IPS-18a (cell line): Measurements from ENCODE around the gene CACNA1D.

ENCODE experiments used
- H3K27ac ChIP-seq: one replicate; pipeline ENCODE4 v1.5.1; 2013; ENCODE audit warnings: low read length
- H3K27me3 ChIP-seq: one replicate; pipeline ENCODE4 v1.6.1; 2013; ENCODE audit warnings: mild to moderate bottlenecking, low read length; ENCODE audit not compliant: control insufficient read depth, insufficient read depth
- H3K36me3 ChIP-seq: one replicate; pipeline ENCODE4 v1.6.1; 2013; ENCODE audit warnings: low read depth, low read length; ENCODE audit not compliant: control insufficient read depth
- H3K4me1 ChIP-seq: one replicate; pipeline ENCODE4 v1.6.1; 2013; ENCODE audit warnings: low read depth, low read length; ENCODE audit not compliant: control insufficient read depth
- H3K4me3 ChIP-seq: one replicate; pipeline ENCODE4 v1.5.1; 2013; ENCODE audit warnings: low read length
- H3K9ac ChIP-seq: one replicate; pipeline ENCODE4 v1.6.1; 2013; ENCODE audit warnings: mild to moderate bottlenecking, low read length, moderate library complexity
- H3K9me3 ChIP-seq: one replicate; pipeline ENCODE4 v1.6.1; 2013; ENCODE audit warnings: low read depth, low read length; ENCODE audit not compliant: control insufficient read depth

Gene CACNA1D

DNA sequence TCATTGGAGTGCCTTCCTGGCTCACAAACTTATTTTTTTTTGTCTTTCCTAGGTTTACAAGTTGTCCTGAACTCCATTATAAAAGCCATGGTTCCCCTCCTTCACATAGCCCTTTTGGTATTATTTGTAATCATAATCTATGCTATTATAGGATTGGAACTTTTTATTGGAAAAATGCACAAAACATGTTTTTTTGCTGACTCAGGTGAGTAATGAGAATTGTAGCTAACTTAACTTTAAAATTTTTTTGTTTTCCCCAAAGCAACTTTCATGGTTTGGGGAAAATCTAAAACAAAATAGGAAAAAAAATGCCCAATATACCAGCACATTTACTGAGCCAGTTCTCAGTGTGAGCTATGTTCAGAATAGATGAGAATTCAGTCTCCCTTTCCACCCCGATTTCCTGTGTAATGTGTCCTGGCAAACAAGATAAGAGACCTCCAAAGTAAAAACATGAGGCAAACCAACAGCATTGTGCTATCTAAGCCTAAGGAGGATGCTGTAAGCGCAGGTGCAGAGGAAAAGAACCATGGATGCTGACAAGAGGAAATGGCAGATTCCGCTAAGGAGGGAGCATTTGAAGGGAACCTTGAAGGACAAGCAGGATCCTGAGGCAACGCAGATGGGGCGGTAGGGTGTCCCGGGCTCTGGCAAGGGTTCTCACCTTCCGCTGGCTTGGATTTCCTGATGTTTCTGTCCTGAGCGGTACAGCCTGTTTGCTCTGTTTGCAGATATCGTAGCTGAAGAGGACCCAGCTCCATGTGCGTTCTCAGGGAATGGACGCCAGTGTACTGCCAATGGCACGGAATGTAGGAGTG, 171.4 kb downstream of the CACNA1D start:
- Histone ChIP-seq H3K4me1 (no peaks in the 10 kb centered on the region), H3K4me3 (no peak overlapping the region), H3K9ac (no peak overlapping the region), H3K9me3 (no peaks in the 10 kb centered on the region), H3K27me3 (no peaks in the 10 kb centered on the region), H3K36me3 (no peaks in the 10 kb centered on the region), H3K27ac (no peak overlapping the region)

DNA sequence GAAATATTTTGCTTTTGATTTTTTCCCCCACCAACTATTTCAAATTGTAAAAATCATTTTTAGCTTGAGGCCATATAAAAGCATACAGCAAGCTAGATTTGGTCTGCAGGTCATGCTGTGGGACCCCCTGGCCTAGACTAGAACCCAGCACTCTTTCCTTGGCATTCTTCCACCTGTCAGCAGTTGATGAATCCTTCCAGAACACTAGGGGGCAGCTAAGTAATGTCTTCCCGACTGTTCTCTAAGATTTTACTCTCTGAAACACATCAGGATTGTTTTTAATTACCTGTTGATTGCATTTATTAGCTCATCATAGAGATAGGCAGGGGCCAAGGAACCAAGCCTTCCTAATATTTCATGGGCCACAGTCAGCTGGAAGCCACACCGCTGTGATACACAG, 174.5 kb downstream of the CACNA1D start:
- Histone ChIP-seq H3K27ac (no peak overlapping the region), H3K36me3 (no peaks in the 10 kb centered on the region), H3K27me3 (no peaks in the 10 kb centered on the region), H3K9me3 (no peaks in the 10 kb centered on the region), H3K4me1 (no peaks in the 10 kb centered on the region), H3K9ac (no peak overlapping the region), H3K4me3 (no peak overlapping the region)

DNA sequence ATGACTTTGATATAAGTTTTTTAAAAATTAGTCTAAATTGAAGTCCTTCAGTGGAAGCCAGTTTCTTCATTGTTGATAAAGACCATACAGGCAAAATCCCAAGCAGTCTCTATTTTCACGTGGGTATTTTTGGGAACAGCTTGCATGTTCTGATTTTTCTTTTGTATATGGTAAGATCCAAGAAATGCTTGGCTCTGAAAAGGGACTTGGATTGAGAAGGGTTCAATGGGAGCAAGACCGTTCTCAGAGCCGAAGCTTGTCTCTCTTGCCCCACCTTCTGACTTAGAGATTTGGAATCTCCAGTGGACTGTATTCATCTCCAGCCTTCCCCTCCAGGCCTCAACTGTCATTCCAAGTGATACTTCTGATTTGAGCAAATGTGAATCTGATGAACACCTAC, 176.3 kb downstream of the CACNA1D start:
- no peak overlapping the region for H3K4me3 ChIP-seq
- H3K4me1 ChIP-seq: no peaks in the 10 kb centered on the region
- no peak overlapping the region for H3K9ac ChIP-seq
- no peak overlapping the region for H3K27ac ChIP-seq
- no peaks in the 10 kb centered on the region for H3K9me3 ChIP-seq
- H3K27me3 ChIP-seq: no peaks in the 10 kb centered on the region
- H3K36me3 ChIP-seq: no peaks in the 10 kb centered on the region

DNA sequence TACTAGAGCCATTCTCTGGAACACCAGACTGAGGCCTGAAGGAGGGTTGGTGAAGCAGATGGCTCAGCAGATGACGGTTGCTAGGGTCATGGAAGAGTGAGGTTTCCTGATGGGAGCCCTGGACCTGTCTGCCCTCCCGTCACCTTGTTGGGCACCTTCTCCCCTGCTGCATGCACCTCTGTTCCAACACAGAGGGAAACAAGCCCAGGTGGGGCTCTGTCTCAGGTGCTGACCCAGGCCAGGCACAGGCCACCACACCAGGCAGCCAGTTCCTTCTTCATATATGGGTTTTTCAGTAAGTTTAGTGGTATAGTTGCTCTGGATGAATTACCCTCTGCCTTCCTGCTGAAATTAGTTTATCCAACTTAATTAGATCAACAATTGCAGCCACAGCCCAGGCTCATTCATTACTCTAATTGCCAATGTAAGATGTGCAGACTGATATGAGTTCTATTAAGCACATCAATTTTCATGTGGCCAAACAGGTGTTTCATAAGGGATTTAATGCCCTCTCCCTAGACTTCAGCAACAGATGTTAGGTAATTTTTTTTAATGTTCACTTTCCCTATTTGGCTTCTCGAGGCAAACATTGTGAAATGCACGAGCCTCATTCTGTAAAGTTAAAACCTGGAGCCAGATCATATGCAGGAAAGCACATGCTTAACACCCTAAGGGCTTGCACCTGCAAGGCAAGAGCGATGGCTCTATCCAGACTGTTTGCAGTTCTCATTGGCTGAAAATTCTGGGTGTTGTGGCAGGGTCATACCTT, 177.0 kb downstream of the CACNA1D start:
- no peaks in the 10 kb centered on the region for H3K36me3 ChIP-seq
- H3K9me3 ChIP-seq: no peaks in the 10 kb centered on the region
- no peak overlapping the region for H3K27ac ChIP-seq
- H3K4me1 ChIP-seq: no peaks in the 10 kb centered on the region
- H3K27me3 ChIP-seq: no peaks in the 10 kb centered on the region
- H3K9ac ChIP-seq: no peak overlapping the region
- no peak overlapping the region for H3K4me3 ChIP-seq

DNA sequence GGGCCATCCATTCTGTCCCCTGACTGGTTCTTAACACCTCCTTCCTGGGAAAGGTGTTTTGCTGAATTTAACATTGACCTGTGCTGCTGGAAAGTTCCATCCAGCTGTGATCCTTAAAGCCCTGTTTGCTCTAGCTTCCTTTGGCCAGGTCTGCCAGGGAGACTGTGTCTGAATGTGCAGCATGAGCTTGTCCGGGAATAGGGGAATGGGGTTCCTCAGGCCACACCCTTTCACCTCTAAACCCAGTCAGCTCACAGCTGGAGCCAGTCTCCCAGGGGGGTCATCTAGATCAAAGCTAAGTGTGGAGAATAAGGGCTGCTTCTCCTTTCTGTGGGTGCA, 177.5 kb downstream of the CACNA1D start:
- no peaks in the 10 kb centered on the region for H3K9me3 ChIP-seq
- H3K9ac ChIP-seq: no peak overlapping the region
- no peak overlapping the region for H3K4me3 ChIP-seq
- no peaks in the 10 kb centered on the region for H3K27me3 ChIP-seq
- no peaks in the 10 kb centered on the region for H3K4me1 ChIP-seq
- H3K36me3 ChIP-seq: no peaks in the 10 kb centered on the region
- H3K27ac ChIP-seq: no peak overlapping the region

DNA sequence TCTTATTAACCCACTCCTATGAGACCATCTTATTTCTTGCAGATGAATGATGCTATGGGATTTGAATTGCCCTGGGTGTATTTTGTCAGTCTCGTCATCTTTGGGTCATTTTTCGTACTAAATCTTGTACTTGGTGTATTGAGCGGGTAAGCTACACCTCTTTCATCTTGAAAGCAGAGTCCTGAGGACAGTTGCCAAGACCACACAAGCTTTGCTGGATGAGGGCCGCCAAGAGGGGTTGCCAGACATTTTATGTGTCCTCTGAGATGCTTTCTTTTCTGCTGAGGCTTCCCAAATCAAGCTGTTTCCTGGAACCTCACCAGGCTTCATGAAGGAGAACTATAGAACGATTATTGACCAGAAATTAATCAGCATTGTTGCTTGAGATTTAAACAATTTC, 178.6 kb downstream of the CACNA1D start:
- Histone ChIP-seq H3K27ac (no peak overlapping the region), H3K4me1 (no peaks in the 10 kb centered on the region), H3K9ac (no peak overlapping the region), H3K27me3 (no peaks in the 10 kb centered on the region), H3K9me3 (no peaks in the 10 kb centered on the region), H3K36me3 (no peaks in the 10 kb centered on the region), H3K4me3 (no peak overlapping the region)

DNA sequence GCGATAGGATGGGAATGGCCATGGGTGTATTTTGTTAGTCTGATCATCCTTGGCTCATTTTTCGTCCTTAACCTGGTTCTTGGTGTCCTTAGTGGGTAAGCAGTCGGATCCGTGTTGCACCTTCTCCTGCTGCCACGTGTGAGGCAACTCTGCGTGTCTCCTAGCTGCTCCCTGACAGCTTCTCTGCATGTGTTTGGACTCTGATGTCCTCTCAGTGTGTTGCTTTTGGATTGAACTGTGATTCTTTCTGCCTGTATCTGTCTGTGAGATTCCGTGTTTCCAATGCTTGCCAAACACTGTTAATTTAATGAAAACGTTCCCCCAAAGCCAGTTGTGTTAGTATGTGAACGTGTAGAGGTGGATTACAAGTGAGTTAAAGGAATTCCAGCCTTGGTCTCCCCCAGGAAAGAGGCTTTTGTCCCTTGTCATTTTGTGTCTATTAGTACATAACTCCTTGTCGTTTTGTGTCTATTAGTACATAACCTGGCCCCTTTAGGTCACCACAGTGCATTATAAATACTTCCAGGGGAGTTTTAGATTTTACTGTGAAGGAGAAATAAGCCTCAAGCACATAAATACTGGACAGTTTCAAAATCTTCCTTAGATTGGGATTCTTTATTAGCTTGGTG, 179.4 kb downstream of the CACNA1D start:
- H3K27ac ChIP-seq: no peak overlapping the region

DNA sequence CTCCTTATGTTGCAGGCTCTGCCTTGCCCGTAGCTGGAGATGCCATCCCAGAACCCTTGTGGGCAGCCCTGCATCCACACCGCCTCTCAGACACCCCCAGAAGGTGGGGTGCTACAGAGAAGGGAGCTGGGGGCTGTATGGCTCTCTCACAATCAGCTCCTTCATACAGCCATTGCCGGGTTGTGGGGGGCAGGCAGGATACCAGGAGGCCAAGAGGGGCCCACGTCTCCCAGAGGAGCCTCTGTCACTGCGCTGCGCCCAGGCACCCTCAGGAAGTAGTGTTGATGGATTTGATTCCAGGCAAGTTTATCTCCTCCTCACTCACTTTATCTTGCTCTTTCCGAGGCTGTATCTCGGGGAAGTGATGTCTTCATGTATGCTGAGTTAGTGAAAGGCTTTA, 180.2 kb downstream of the CACNA1D start:
- H3K4me1 ChIP-seq: no peaks in the 10 kb centered on the region
- H3K9ac ChIP-seq: no peak overlapping the region
- no peak overlapping the region for H3K27ac ChIP-seq
- no peaks in the 10 kb centered on the region for H3K27me3 ChIP-seq
- H3K4me3 ChIP-seq: no peak overlapping the region
- H3K36me3 ChIP-seq: no peaks in the 10 kb centered on the region
- no peaks in the 10 kb centered on the region for H3K9me3 ChIP-seq

More for the DNA sequence above, 179.4 kb downstream of the CACNA1D start:
- no peak overlapping the region for H3K4me3 ChIP-seq
- H3K4me1 ChIP-seq: no peaks in the 10 kb centered on the region
- no peaks in the 10 kb centered on the region for H3K9me3 ChIP-seq
- H3K9ac ChIP-seq: no peak overlapping the region
- no peaks in the 10 kb centered on the region for H3K36me3 ChIP-seq
- no peaks in the 10 kb centered on the region for H3K27me3 ChIP-seq

DNA sequence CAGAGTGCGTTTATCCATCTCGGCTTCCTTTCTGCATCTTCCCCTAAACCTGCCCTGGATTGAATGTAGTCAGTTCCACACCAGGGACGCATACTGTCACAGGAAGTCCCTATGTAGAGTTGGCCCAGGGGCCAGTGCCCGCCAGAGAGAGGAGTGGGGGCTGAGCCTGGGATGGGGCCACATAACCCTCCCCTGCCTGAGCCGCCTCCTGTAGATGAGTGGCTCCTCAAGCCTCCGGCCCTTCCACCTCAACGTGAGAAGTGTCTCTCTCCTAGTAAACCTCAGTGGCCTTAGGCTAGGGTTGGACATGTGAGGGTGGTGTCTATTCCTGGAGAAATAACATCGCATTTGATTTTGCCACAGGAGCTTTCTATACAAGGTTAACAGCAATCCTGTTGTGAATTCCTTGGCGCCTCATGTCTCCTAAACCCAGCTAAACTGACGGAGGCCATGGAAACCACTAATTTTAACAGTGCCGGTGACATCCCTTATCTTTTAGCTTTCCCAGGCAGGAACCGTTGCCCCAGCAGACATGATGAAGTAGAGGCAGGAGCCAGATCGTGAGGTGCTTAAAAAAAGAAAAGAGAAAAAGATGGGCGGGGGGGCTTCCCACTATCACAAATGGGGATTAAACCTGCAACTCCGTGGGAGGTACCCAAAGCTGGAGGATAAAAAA, 180.7 kb downstream of the CACNA1D start:
- Histone ChIP-seq H3K9me3 (no peaks in the 10 kb centered on the region), H3K27ac (no peak overlapping the region), H3K4me3 (no peak overlapping the region), H3K36me3 (no peaks in the 10 kb centered on the region), H3K9ac (no peak overlapping the region), H3K27me3 (no peaks in the 10 kb centered on the region), H3K4me1 (no peaks in the 10 kb centered on the region)

DNA sequence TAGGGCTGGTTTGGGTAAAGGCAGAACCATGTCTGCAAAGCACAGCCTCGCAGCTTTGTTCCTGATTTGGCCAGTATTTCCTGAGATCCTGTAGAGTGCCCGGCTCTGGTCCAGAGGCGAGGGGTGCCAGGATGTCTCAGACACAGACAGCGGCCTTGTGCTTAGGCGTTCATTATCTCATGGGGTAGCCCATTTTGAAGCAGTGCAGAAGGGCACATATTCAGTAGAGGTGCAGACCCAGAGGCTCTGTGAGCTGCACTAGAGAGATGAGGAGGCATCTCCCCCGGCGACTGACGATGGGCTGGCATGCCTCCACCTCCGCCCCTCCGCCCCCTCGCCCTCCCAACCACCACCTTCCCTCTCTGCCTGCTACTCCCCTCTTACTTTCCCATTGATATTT, 181.5 kb downstream of the CACNA1D start:
- no peaks in the 10 kb centered on the region for H3K4me1 ChIP-seq
- H3K27ac ChIP-seq: no peak overlapping the region
- H3K4me3 ChIP-seq: no peak overlapping the region
- no peaks in the 10 kb centered on the region for H3K9me3 ChIP-seq
- no peaks in the 10 kb centered on the region for H3K27me3 ChIP-seq
- no peaks in the 10 kb centered on the region for H3K36me3 ChIP-seq
- no peak overlapping the region for H3K9ac ChIP-seq

DNA sequence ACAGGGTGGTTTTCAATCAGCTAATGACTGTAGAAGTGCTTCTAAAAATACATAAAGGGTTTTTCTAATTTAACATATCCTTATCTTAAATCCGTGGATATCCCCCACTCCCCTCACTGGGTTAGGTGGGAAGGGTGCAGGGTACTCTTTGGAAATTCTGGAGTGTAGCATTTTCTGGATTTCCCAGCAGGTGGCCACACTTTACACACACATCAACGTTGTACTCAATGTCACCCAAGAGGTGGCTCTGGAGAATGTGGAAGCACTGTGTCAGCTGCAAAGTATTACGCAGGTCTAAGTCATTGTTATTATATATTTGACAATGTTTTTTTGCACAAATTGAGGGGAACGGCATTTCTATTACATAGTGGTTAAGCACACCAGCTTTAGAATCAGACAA, 183.0 kb downstream of the CACNA1D start:
- H3K36me3 ChIP-seq: no peaks in the 10 kb centered on the region
- H3K9me3 ChIP-seq: no peaks in the 10 kb centered on the region
- no peak overlapping the region for H3K9ac ChIP-seq
- no peak overlapping the region for H3K27ac ChIP-seq
- H3K4me3 ChIP-seq: no peak overlapping the region
- H3K4me1 ChIP-seq: no peaks in the 10 kb centered on the region
- no peaks in the 10 kb centered on the region for H3K27me3 ChIP-seq
